GM12878 (cell line): ENCODE measurements around the gene ISOC2. TPM values are rescaled to one million over a fixed set of nuclear protein-coding genes. Genes with fewer than 3 reads are reported as not detected.

Experiments used
- ATAC-seq: fragments of 200-7000 bp; cut with Tn5 transposase; 3 replicates; pipeline ENCODE4 v1.9.1; 2020; ENCODE audit warnings: mild to moderate bottlenecking, moderate library complexity
- BruUV-seq: library from RNA; stranded (reverse); fragments of 400-500 nt; replicated peaks from 2 replicates; lab custom pipeline; 2021; lab: Mats Ljungman, UMichigan
- CTCF ChIA-PET: fragments of 300-600 bp; sonication (Branson Sonifier 250); formaldehyde crosslinking; extraction: SDS; loops from one replicate; lab custom pipeline; 2021; ENCODE audit warnings: inconsistent platforms; lab: Yijun Ruan, JAX
- POLR2A ChIA-PET: fragments of 350-600 bp; formaldehyde crosslinking; extraction: SDS; loops from one replicate; lab custom pipeline; 2021; ENCODE audit warnings: inconsistent platforms; lab: Charles Lee
- RAD21 ChIA-PET: fragments of 300-600 bp; sonication (Branson Sonifier 250); formaldehyde crosslinking; loops from one replicate; lab custom pipeline; 2023; ENCODE audit warnings: antibody characterized with exemption; ENCODE audit not compliant: unreplicated experiment; lab: Charles Lee
- SMC1A ChIA-PET: fragments of 300-600 bp; sonication (Branson Sonifier 250); formaldehyde crosslinking; loops from one replicate; lab custom pipeline; 2023; ENCODE audit not compliant: unreplicated experiment, uncharacterized antibody; lab: Charles Lee
- DNase-seq: peaks from one replicate; pipeline ENCODE4 v3.0.0-alpha.2; 2011; ENCODE audit warnings: low read depth, low spot score
- FAIRE-seq: peaks from 3 replicates; lab custom pipeline; 2011; peaks lifted over from hg19 to GRCh38; lab: Jason Lieb, UNC
- H2AFZ ChIP-seq: 2 replicates; pipeline ENCODE4 v1.6.0; 2011; ENCODE audit warnings: low read depth, low read length, control low read depth; ENCODE audit not compliant: control insufficient read depth
- H3K27ac ChIP-seq: 2 replicates; pipeline ENCODE4 v1.5.1; 2011; ENCODE audit warnings: control low read depth; ENCODE audit not compliant: control insufficient read depth, insufficient read depth
- H3K27me3 ChIP-seq, 2 experiments: replicated peaks in 1 of 2; 2 replicates each; pipeline versions ENCODE4 v1.6.0 to v1.6.1; 2011; ENCODE audit warnings: low read length in 1 of 2; ENCODE audit not compliant: control insufficient read depth in 2 of 2, insufficient read depth in 2 of 2
- H3K36me3 ChIP-seq, 2 experiments: 2 replicates each; pipeline ENCODE4 v1.5.1; 2011; ENCODE audit warnings: low read length in 1 of 2; ENCODE audit not compliant: control insufficient read depth in 2 of 2, insufficient read depth in 2 of 2
- H3K4me1 ChIP-seq: 2 replicates; pipeline ENCODE4 v1.6.1; 2011; ENCODE audit warnings: mild to moderate bottlenecking, low read length, moderate library complexity, mixed read lengths; ENCODE audit not compliant: control insufficient read depth, insufficient read depth
- H3K4me2 ChIP-seq: 2 replicates; pipeline ENCODE4 v1.6.0; 2011; ENCODE audit warnings: control low read depth; ENCODE audit not compliant: control insufficient read depth, insufficient read depth
- H3K4me3 ChIP-seq: fragments of 200-600 bp; sonication (generic); 2 replicates; pipeline ENCODE4 v1.5.1; 2016
- H3K79me2 ChIP-seq: 2 replicates; pipeline ENCODE4 v1.6.0; 2011; ENCODE audit warnings: low read length; ENCODE audit not compliant: control insufficient read depth, insufficient read depth
- H3K9ac ChIP-seq: 2 replicates; pipeline ENCODE4 v1.8.0; 2011; ENCODE audit warnings: low read length, control low read depth, mixed read lengths; ENCODE audit not compliant: control insufficient read depth, insufficient read depth
- H3K9me3 ChIP-seq: replicated peaks from 3 replicates; pipeline ENCODE4 v1.5.1; 2011; ENCODE audit warnings: mild to moderate bottlenecking, low read length; ENCODE audit not compliant: control insufficient read depth, insufficient read depth
- H4K20me1 ChIP-seq: 2 replicates; pipeline ENCODE4 v1.6.0; 2011; ENCODE audit not compliant: control insufficient read depth, insufficient read depth
- CHD4 ChIP-seq: fragments of 200-600 bp; sonication (generic); IDR thresholded peaks from 2 replicates; pipeline ENCODE4 v1.6.1; 2016; ENCODE audit warnings: mild to moderate bottlenecking
- EGR1 ChIP-seq, 2 experiments: IDR thresholded peaks; 1 replicate in 1 of 2; 2 replicates in 1 of 2; pipeline ENCODE4 v1.6.1; 2011 to 2012; ENCODE audit warnings: low read depth in 2 of 2, low read length in 2 of 2, borderline replicate concordance in 1 of 2, mild to moderate bottlenecking in 1 of 2, moderate library complexity in 1 of 2
- ESRRA ChIP-seq: IDR thresholded peaks from 2 replicates; pipeline ENCODE4 v1.6.1; 2012; ENCODE audit warnings: mild to moderate bottlenecking, low read length, improper control_type of control experiment
- ETV6 ChIP-seq, 2 experiments: fragments of 450-650 bp in 1 of 2; IDR thresholded peaks in 1 of 2; conservative IDR thresholded peaks in 1 of 2; 2 replicates each; pipeline ENCODE4 v1.6.1; 2014; ENCODE audit warnings: antibody characterized with exemption in 1 of 2, borderline replicate concordance in 1 of 2, low read depth in 1 of 2, mild to moderate bottlenecking in 1 of 2, moderate library complexity in 1 of 2
- GATAD2B ChIP-seq: fragments of 450-650 bp; conservative IDR thresholded peaks from 2 replicates; pipeline ENCODE4 v1.6.1; 2017; ENCODE audit warnings: low read depth, mild to moderate bottlenecking, moderate library complexity
- KAT2A ChIP-seq: conservative IDR thresholded peaks from 2 replicates; pipeline ENCODE4 v1.6.1; 2011; ENCODE audit warnings: low read depth, low read length; ENCODE audit not compliant: control insufficient read depth
- KDM1A ChIP-seq: fragments of 200-600 bp; sonication (generic); IDR thresholded peaks from 2 replicates; pipeline ENCODE4 v1.6.1; 2016; ENCODE audit warnings: borderline replicate concordance
- SMAD1 ChIP-seq: fragments of 450-650 bp; IDR thresholded peaks from 2 replicates; pipeline ENCODE4 v1.6.1; 2018; ENCODE audit warnings: mild to moderate bottlenecking, low read depth; ENCODE audit not compliant: partially characterized antibody
- ZNF217 ChIP-seq: fragments of 450-650 bp; IDR thresholded peaks from 2 replicates; pipeline ENCODE4 v1.6.1; 2017; ENCODE audit warnings: antibody characterized with exemption, mild to moderate bottlenecking
- WGBS: methylation state at CpG from one replicate; pipeline ENCODE4 v1.1.6; 2016; ENCODE audit warnings: low lambda C conversion rate; ENCODE audit not compliant: insufficient replicate concordance, insufficient coverage; ENCODE audit errors: missing lambda C conversion rate; 5-methylcytosine and 5-hydroxymethylcytosine counted together
- in situ Hi-C: fragments of 300-500 bp; cut with MboI; formaldehyde crosslinking; loops from 9 replicates; pipeline ENCODE4 v1.14.3; 2018; ENCODE audit warnings: mixed read lengths
- intact Hi-C: fragments of 100-400 bp; cut with micrococcal nuclease; formaldehyde crosslinking; loops from one replicate; pipeline ENCODE4 v1.14.2; 2022; ENCODE audit not compliant: unreplicated experiment
- polyA plus RNA-seq, 11 experiments: library from polyadenylated mRNA; depleted of rRNA in 4 of 11; unstranded in 6 of 11; stranded (reverse) in 5 of 11; fragments of >200 nt; fragmentation: Nextera tagmentation in 4 of 11; fragmentation: Illumina TruSeq in 1 of 11; extraction: Ambion mirVana in 4 of 11; extraction: Trizol in 1 of 11; gene quantifications; 1 replicate in 1 of 11; 2 replicates in 10 of 11; pipeline versions ENCODE4 v1.2.1 to v1.2.3, GENCODE V29; 2011 to 2016; ENCODE audit warnings: inconsistent platforms in 2 of 11, missing spikeins in 2 of 11, low read depth in 1 of 11
- total RNA-seq, 4 experiments: library from RNA; depleted of rRNA in 3 of 4; stranded (reverse); fragments of >200 nt in 3 of 4; fragmentation: Illumina TruSeq in 1 of 4; extraction: Trizol in 1 of 4; gene quantifications; 2 replicates each; pipeline versions ENCODE4 v1.2.1 to v1.2.3, GENCODE V29; 2013 to 2021
- TF ChIP-seq, protein P1 (sequence below): IDR thresholded peaks from 2 replicates; pipeline ENCODE4 v1.6.1; 2012; ENCODE audit warnings: low read depth, low read length, improper control_type of control experiment
- TF ChIP-seq, protein P2 (sequence below): IDR thresholded peaks from 2 replicates; pipeline ENCODE4 v1.6.1; 2012; ENCODE audit warnings: low read depth, low read length, improper control_type of control experiment
- TF ChIP-seq, protein P3 (sequence below), 3 experiments: IDR thresholded peaks in 2 of 3; conservative IDR thresholded peaks in 1 of 3; 2 replicates each; pipeline ENCODE4 v1.5.1; 2011; ENCODE audit warnings: low read depth in 3 of 3, low read length in 3 of 3, mild to moderate bottlenecking in 3 of 3, control low read depth in 2 of 3, moderate library complexity in 2 of 3, inconsistent platforms in 1 of 3, mixed read lengths in 1 of 3; ENCODE audit not compliant: control insufficient read depth in 2 of 3, insufficient read depth in 1 of 3; ENCODE audit errors: extremely low read depth in 1 of 3
- TF ChIP-seq, protein P4 (sequence below): fragments of 450-650 bp; formaldehyde crosslinking; IDR thresholded peaks from 2 replicates; pipeline ENCODE4 v1.4.0; 2020; ENCODE audit warnings: mild to moderate bottlenecking, moderate library complexity

ISOC2 gene
- total and polyA plus RNA-seq, 10 of the 15 experiments (the other 5 are each of a cell fraction or from before 2014, with no cell fraction given), result 0.72 to 238 (median 56.9) TPM

DNA sequence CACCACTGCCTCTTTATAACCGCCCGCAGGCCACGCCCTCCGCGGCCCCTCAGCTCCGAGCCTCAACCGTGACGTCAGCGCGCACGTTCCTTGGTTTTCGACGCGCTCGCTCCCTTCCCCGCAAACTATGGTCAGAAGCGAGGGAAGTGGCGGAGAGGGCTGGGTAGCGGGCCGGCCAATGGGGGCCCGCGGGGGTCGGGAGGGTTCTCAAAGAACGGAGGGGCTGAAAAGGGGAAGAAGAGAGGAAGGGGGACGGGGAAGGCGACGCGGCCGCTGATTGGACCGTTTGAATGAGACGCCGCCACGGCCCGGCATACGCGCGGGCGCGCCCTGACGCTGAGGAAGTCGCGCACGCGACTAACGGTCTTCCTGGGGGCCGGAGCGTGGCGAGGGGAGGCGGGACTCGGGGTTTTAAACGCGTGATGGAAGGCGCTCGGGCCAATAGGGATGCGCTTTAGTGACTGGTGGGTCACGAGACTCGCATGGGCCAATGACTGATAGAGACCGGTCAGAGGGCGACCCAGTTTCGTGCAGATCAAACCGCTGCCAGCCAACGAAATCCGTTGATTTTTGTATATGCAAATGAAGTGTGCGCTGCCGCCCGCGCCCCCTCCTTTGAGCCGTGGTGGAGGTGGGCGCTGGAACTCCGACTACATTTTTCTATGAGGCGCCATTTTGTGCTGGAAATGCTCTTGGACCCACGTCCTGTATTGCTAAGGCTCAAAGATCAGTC, 53.5 kb downstream of the ISOC2 start:
- FAIRE-seq, result peak; percentile 93
- peak; percentile 97 for DNase-seq
- 1% methylated on average over 60 of the region's 72 CpGs for WGBS
- peak; percentile 96 for ATAC-seq
- H3K27me3 ChIP-seq, result no peaks in the 10 kb centered on the region
- H3K4me1 ChIP-seq, result peaks cover 20% of the 10 kb centered on the region
- H3K36me3 ChIP-seq, result peaks cover 6 to 8% of the 10 kb centered on the region in 2 experiments; a peak in 3 of 4 replicates
- CTCF ChIA-PET, result interaction anchor here (1.3 to 2.0 kb wide), 2 partner anchors 10 to 107 kb away, joined by 6 to 9 read pairs; no protein-coding TSS in a partner anchor
- POLR2A ChIA-PET, result interaction anchor here (1.0 to 3.2 kb wide), 11 partner anchors 21 to 345 kb away, joined by 3 to 21 read pairs (median 4); partner anchors contain the start of genes HSPBP1, ISOC2, KMT5C and RDH13
- RAD21 ChIA-PET, result interaction anchor here (0.6 to 2.3 kb wide), 5 partner anchors 24 to 1219 kb away, joined by 3 to 14 read pairs (median 5); partner anchors contain the start of genes HSPBP1 and TMEM238
- peak overlapping the region; percentile 98 for H3K27ac ChIP-seq
- no TSS peak for BruUV-seq
- peaks cover 37% of the 10 kb centered on the region for H3K79me2 ChIP-seq
- peak overlapping the region; percentile 93 for H3K4me3 ChIP-seq
- SMC1A ChIA-PET, result interaction anchor here (1.1 to 1.9 kb wide), 3 partner anchors 8 to 107 kb away, joined by 4 to 5 read pairs (median 5); no protein-coding TSS in a partner anchor
- H2AFZ ChIP-seq, result peak overlapping the region; percentile 96
- in situ Hi-C loops, result no loop called here
- no peaks in the 10 kb centered on the region; the same call in 1 of the 2 replicates for H4K20me1 ChIP-seq
- peaks cover 5% of the 10 kb centered on the region; the same call in 1 of the 3 replicates for H3K9me3 ChIP-seq
- peak overlapping the region; percentile 99 for H3K4me2 ChIP-seq
- H3K9ac ChIP-seq, result peak overlapping the region; percentile 93
- intact Hi-C loops, result loop anchor here (1.0 kb wide), 1 partner anchor 216 kb away; the partner anchor contains the start of gene ZNF784
- TF ChIP-seq, protein P1, sequence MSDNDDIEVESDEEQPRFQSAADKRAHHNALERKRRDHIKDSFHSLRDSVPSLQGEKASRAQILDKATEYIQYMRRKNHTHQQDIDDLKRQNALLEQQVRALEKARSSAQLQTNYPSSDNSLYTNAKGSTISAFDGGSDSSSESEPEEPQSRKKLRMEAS, result peak; percentile 50; the same call in 1 of the 2 replicates
- TF ChIP-seq GATAD2B (peak; percentile 13; the same call in 1 of the 2 replicates), ESRRA (no peak), SMAD1 (peak; percentile 31), KDM1A (no peak), ZNF217 (no peak; the same call in 1 of the 2 replicates), CHD4 (no peak), EGR1 (IDR thresholded peaks at IDR 0.05; ENCODE audit: borderline replicate concordance in 1 of 2, low read depth in 2 of 2, low read length in 2 of 2) (peak; percentile 44 to 70), KAT2A (no peak), ETV6 (conservative IDR thresholded peaks at IDR 0.05 in 1 of 2, IDR thresholded peaks at IDR 0.05 in 1 of 2; ENCODE audit: borderline replicate concordance in 1 of 2, low read depth in 1 of 2) (no peak)
- TF ChIP-seq, protein P2, sequence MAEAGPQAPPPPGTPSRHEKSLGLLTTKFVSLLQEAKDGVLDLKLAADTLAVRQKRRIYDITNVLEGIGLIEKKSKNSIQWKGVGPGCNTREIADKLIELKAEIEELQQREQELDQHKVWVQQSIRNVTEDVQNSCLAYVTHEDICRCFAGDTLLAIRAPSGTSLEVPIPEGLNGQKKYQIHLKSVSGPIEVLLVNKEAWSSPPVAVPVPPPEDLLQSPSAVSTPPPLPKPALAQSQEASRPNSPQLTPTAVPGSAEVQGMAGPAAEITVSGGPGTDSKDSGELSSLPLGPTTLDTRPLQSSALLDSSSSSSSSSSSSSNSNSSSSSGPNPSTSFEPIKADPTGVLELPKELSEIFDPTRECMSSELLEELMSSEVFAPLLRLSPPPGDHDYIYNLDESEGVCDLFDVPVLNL, result peak; percentile 94
- TF ChIP-seq, protein P3, sequence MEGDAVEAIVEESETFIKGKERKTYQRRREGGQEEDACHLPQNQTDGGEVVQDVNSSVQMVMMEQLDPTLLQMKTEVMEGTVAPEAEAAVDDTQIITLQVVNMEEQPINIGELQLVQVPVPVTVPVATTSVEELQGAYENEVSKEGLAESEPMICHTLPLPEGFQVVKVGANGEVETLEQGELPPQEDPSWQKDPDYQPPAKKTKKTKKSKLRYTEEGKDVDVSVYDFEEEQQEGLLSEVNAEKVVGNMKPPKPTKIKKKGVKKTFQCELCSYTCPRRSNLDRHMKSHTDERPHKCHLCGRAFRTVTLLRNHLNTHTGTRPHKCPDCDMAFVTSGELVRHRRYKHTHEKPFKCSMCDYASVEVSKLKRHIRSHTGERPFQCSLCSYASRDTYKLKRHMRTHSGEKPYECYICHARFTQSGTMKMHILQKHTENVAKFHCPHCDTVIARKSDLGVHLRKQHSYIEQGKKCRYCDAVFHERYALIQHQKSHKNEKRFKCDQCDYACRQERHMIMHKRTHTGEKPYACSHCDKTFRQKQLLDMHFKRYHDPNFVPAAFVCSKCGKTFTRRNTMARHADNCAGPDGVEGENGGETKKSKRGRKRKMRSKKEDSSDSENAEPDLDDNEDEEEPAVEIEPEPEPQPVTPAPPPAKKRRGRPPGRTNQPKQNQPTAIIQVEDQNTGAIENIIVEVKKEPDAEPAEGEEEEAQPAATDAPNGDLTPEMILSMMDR (IDR thresholded peaks at IDR 0.05 in 2 of 3, conservative IDR thresholded peaks at IDR 0.05 in 1 of 3; ENCODE audit: control insufficient read depth in 2 of 3, extremely low read depth in 1 of 3, insufficient read depth in 1 of 3, low read depth in 3 of 3, low read length in 3 of 3), result no peak
- TF ChIP-seq, protein P4, sequence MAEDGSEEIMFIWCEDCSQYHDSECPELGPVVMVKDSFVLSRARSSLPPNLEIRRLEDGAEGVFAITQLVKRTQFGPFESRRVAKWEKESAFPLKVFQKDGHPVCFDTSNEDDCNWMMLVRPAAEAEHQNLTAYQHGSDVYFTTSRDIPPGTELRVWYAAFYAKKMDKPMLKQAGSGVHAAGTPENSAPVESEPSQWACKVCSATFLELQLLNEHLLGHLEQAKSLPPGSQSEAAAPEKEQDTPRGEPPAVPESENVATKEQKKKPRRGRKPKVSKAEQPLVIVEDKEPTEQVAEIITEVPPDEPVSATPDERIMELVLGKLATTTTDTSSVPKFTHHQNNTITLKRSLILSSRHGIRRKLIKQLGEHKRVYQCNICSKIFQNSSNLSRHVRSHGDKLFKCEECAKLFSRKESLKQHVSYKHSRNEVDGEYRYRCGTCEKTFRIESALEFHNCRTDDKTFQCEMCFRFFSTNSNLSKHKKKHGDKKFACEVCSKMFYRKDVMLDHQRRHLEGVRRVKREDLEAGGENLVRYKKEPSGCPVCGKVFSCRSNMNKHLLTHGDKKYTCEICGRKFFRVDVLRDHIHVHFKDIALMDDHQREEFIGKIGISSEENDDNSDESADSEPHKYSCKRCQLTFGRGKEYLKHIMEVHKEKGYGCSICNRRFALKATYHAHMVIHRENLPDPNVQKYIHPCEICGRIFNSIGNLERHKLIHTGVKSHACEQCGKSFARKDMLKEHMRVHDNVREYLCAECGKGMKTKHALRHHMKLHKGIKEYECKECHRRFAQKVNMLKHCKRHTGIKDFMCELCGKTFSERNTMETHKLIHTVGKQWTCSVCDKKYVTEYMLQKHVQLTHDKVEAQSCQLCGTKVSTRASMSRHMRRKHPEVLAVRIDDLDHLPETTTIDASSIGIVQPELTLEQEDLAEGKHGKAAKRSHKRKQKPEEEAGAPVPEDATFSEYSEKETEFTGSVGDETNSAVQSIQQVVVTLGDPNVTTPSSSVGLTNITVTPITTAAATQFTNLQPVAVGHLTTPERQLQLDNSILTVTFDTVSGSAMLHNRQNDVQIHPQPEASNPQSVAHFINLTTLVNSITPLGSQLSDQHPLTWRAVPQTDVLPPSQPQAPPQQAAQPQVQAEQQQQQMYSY, result no peak
